ENCODE data around the gene ATF4. TPM values are rescaled to one million over a fixed set of nuclear protein-coding genes. Genes with fewer than 3 reads are reported as not detected.

ATF4 gene
- total and polyA plus RNA-seq, 2 of the 8 experiments (the other 6 are each of a cell fraction or from before 2014, with no cell fraction given): 553 to 704 TPM

GRCh38 chr22:39472570-39473556, 47.5 kb upstream of the ATF4 start:
- no peak for FAIRE-seq
- Histone ChIP-seq H3K4ac (replicated peaks; ENCODE audit: insufficient read length, low read depth, low read length) (peak overlapping the region; percentile 74), H3K36me3 (ENCODE audit: control insufficient read depth in 2 of 4, insufficient read depth in 4 of 4, low read length in 3 of 4) (no peaks in the 10 kb centered on the region), H2AK5ac (ENCODE audit: low read depth, low read length) (no peak overlapping the region), H3K27me3 (replicated peaks in 1 of 4; ENCODE audit: control insufficient read depth in 3 of 4, extremely low read depth in 1 of 4, insufficient read depth in 3 of 4, low read length in 3 of 4) (no peaks in the 10 kb centered on the region), H3K79me1 (ENCODE audit: low read depth, low read length) (peaks cover 3% of the 10 kb centered on the region), H2BK5ac (ENCODE audit: low read depth, low read length) (peak overlapping the region; percentile 32; the same call in 1 of the 2 replicates), H4K20me1 (replicated peaks in 1 of 2; ENCODE audit: control insufficient read depth in 1 of 2, insufficient read depth in 2 of 2, low read length in 2 of 2) (peaks cover 0 to 5% of the 10 kb centered on the region in 2 experiments), H4K91ac (replicated peaks; ENCODE audit: insufficient read length, low read length) (peak overlapping the region; percentile 17), H3K56ac (replicated peaks; ENCODE audit: insufficient read length, low read depth, low read length) (no peak overlapping the region), H3K27ac (ENCODE audit: low read depth, low read length) (no peak overlapping the region), H3K23me2 (ENCODE audit: low read depth, low read length) (no peaks in the 10 kb centered on the region), H3K9me3 (ENCODE audit: insufficient read depth in 2 of 2, low read depth in 1 of 2, low read length in 1 of 2) (no peaks in the 10 kb centered on the region), H2BK120ac (replicated peaks; ENCODE audit: low read depth, low read length) (no peak overlapping the region), H3K23ac (ENCODE audit: insufficient read length) (no peak overlapping the region), H2BK20ac (ENCODE audit: low read length) (peak overlapping the region; percentile 55; the same call in 1 of the 2 replicates), H4K5ac (ENCODE audit: insufficient read length, low read depth, low read length) (no peak overlapping the region), H3K4me1 (replicated peaks in 1 of 4; ENCODE audit: control insufficient read depth in 3 of 4, insufficient read depth in 4 of 4, low read length in 3 of 4) (peaks cover 16 to 51% (median 39%) of the 10 kb centered on the region in 4 experiments), H3K18ac (ENCODE audit: extremely low read depth, low read length) (no peak overlapping the region; the same call in 1 of the 2 replicates), H3K9ac (replicated peaks in 1 of 4; ENCODE audit: extremely low read depth in 1 of 4, low read depth in 3 of 4, low read length in 3 of 4) (no peak overlapping the region; a peak in 1 of 7 replicates), H3K4me2 (ENCODE audit: insufficient read depth in 1 of 2, low read depth in 2 of 2, low read length in 2 of 2) (no peak overlapping the region), H3K14ac (ENCODE audit: insufficient read length) (no peak overlapping the region), H3K79me2 (ENCODE audit: control insufficient read depth in 1 of 2, insufficient read depth in 2 of 2, low read length in 2 of 2) (no peaks in the 10 kb centered on the region), H2BK12ac (ENCODE audit: low read depth, low read length) (peak overlapping the region; percentile 78; the same call in 1 of the 2 replicates), H4K8ac (ENCODE audit: extremely low read depth, insufficient read depth, low read length) (peak overlapping the region; percentile 36; the same call in 1 of the 2 replicates), H3K4me3 (ENCODE audit: extremely low read depth in 1 of 4, insufficient read depth in 2 of 4, low read depth in 3 of 4, low read length in 4 of 4) (no peak overlapping the region), H2BK15ac (ENCODE audit: low read length) (peak overlapping the region; percentile 98), H2AFZ (ENCODE audit: low read length) (no peak overlapping the region)
- POLR2A ChIA-PET (ENCODE audit: partially characterized antibody): interaction anchor here (0.6 to 2.5 kb wide), 10 partner anchors 11 to 1860 kb away, joined by 3 to 9 read pairs (median 4); no protein-coding TSS in a partner anchor
- CTCF ChIA-PET (ENCODE audit: partially characterized antibody): interaction anchor here (1.1 to 3.9 kb wide), 10 partner anchors 11 to 73 kb away, joined by 3 to 17 read pairs (median 11); partner anchors contain the start of gene TAB1
- DNase-seq (ENCODE audit: low read depth in 1 of 2, low spot score in 2 of 2): no peak
- WGBS, 2 experiments (ENCODE audit: extremely low coverage in 1 of 2, insufficient coverage in 1 of 2, insufficient read length in 1 of 2, insufficient replicate concordance in 2 of 2, low coverage in 1 of 2, low lambda C conversion rate in 2 of 2, missing lambda C conversion rate in 1 of 2): 87% methylated on average over 19 of the region's 19 CpGs; no CpG with 5 or more reads in 1 of the 2 experiments
- TF ChIP-seq CEBPB (IDR thresholded peaks at IDR 0.05; ENCODE audit: low read depth, low read length) (no peak), RAD21 (IDR thresholded peaks at IDR 0.05 in 1 of 2, conservative IDR thresholded peaks at IDR 0.05 in 1 of 2; ENCODE audit: low read depth in 2 of 2, low read length in 2 of 2) (no peak), CTBP2 (IDR thresholded peaks at IDR 0.05; ENCODE audit: borderline replicate concordance, insufficient read depth, insufficient read length, low read length) (no peak), EZH2 (IDR thresholded peaks at IDR 0.05; ENCODE audit: low read depth, low read length, severe bottlenecking) (no peak), TBP (IDR thresholded peaks at IDR 0.05; ENCODE audit: low read depth, low read length) (no peak), CBX8 (IDR thresholded peaks at IDR 0.05; ENCODE audit: borderline replicate concordance, low read depth, low read length) (no peak)

Measured in H1 (cell line).